Esophagus (tissue), 2 donors: Measurements from ENCODE around the gene PORCN. TPM values are rescaled to one million over a fixed set of nuclear protein-coding genes. Genes with fewer than 3 reads are reported as not detected.
"Not testable (repeated sequence)": the region's sequence is repeated elsewhere in the genome, so short reads cannot be mapped to it uniquely, and the experiment has no call there.

Experiments
- H3K27ac ChIP-seq, 2 donors: one replicate each; pipeline ENCODE4 v1.5.1; 2013; ENCODE audit warnings: low read depth in 2 of 2, mild to moderate bottlenecking in 2 of 2, inconsistent platforms in 1 of 2, low read length in 1 of 2, moderate library complexity in 1 of 2
- H3K27me3 ChIP-seq, 2 donors: one replicate each; pipeline ENCODE4 v1.6.1; 2013; ENCODE audit warnings: low read length in 2 of 2, control low read depth in 1 of 2, mild to moderate bottlenecking in 1 of 2; ENCODE audit not compliant: insufficient read depth in 2 of 2, control insufficient read depth in 1 of 2
- H3K36me3 ChIP-seq, 2 donors: one replicate each; pipeline ENCODE4 v1.6.1; 2013; ENCODE audit warnings: low read length in 1 of 2; ENCODE audit not compliant: control insufficient read depth in 2 of 2, insufficient read depth in 2 of 2
- H3K4me1 ChIP-seq, 2 donors: one replicate each; pipeline ENCODE4 v1.6.1; 2013; ENCODE audit warnings: low read length in 1 of 2; ENCODE audit not compliant: control insufficient read depth in 2 of 2, insufficient read depth in 2 of 2
- H3K4me3 ChIP-seq, 2 donors: one replicate each; pipeline ENCODE4 v1.5.1; 2013; ENCODE audit warnings: low read length in 2 of 2, mild to moderate bottlenecking in 2 of 2, low read depth in 1 of 2, moderate library complexity in 1 of 2
- H3K9me3 ChIP-seq, 2 donors: one replicate each; pipeline ENCODE4 v1.6.1; 2013; ENCODE audit warnings: mild to moderate bottlenecking in 2 of 2, low read depth in 1 of 2, low read length in 1 of 2, moderate library complexity in 1 of 2; ENCODE audit not compliant: control insufficient read depth in 2 of 2, insufficient read depth in 1 of 2
- WGBS, 2 donors: extraction: QIAGEN DNeasy Blood & Tissue Kit; methylation state at CpG; one replicate each; pipeline ENCODE4 v1.1.7; 2013; 5-methylcytosine and 5-hydroxymethylcytosine counted together
- polyA plus RNA-seq, 2 donors: library from polyadenylated mRNA; stranded (reverse); fragments of 200-250 nt; gene quantifications; one replicate each; pipeline ENCODE4 v1.2.3, GENCODE V29; 2013
- donor health status: healthy with polysubstance abuse.
- donor health status: Bipolar disorder and iron deficiency.

PORCN gene
- polyA plus RNA-seq, 2 donors = 15.6 to 16.8 TPM

DNA sequence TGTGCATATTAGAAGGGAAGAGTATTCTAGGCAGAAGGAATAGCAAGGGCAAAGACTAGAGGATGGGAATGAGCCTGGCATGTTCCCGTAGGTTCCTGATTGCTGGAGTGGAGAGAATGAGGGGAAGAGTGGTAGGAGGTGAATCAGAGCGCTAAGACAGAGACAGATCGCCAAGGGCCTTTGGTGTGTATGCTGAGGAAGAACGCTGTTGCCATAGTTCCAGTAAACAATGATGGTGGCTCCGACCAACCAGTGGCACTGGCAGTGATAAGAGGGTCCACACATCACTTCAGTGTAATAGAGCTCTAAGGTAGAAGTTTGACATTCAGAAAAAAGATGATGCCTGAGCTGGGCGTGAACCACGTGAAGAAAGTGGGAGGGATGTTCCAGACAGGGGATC is 31.7 kb downstream of the PORCN start:
- H3K27ac ChIP-seq = peak overlapping the region in 1 of 2 donors; percentile 87
- peak overlapping the region in 1 of 2 donors; percentile 41 for H3K4me3 ChIP-seq
- 71 to 80% methylated on average over 7 of the region's 7 CpGs for WGBS, 2 donors

DNA sequence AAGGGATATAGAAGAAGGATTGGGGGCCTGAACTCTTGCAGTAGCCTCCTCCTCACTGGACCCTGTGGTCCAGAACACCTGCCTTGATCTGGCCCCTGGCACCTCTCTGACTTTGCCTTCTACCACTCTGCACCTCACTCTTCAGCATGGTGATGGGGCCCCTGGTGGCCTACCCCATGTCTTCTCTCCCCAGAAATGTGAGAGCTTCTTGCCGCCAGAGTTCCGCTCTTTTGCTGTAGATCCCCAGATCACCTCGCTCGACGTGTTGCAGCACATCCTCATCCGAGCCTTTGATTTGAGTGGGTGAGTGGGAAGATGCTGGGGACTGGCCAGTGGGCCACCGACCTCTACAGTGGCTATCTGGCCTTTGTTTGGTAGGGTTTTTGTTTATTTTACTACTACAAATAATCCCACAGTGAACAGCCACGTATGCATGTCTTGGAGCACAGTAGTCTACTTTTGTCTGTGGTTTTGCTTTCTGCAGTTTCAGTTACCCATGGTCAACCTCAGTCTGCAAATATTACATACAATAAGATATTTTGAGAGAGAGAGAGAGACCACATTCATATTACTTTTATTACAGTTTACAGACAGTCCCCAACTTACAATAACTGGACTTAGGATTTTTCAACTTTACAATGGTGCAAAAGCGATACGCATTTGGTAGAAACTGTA is 32.5 kb downstream of the PORCN start:
- Histone ChIP-seq H3K4me3 (no peak overlapping the region), H3K27ac (no peak overlapping the region)
- 77 to 78% methylated on average over 10 of the region's 10 CpGs for WGBS, 2 donors

More for the DNA sequence above, 31.7 kb downstream of the PORCN start:
- no peaks in the 10 kb centered on the region for H3K9me3 ChIP-seq
- peaks cover 0 to 5% of the 10 kb centered on the region in 2 donors for H3K4me1 ChIP-seq
- H3K36me3 ChIP-seq = peaks cover 0 to 5% of the 10 kb centered on the region in 2 donors
- no peaks in the 10 kb centered on the region for H3K27me3 ChIP-seq

DNA sequence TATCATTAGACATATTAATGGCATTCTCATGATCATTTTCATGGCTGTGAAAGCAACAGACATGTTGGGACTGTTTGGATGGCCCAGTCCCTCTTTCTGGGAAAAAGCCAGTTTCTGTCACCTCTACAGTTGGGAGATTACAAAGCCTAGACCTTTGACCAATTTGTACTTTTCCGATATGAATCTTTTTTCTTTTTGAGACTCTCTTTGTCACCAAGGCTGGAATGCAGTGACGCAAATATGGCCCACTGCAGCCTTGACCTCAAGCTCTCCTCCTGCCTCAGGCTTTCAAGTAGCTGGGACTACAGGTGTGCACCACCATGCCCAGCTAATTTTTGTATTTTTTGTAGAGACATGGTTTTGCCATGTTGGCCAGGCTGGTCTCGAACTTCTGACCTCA is 40.1 kb downstream of the PORCN start:
- no peaks in the 10 kb centered on the region for H3K27me3 ChIP-seq
- H3K36me3 ChIP-seq = peaks cover 0 to 5% of the 10 kb centered on the region in 2 donors

More for the DNA sequence above, 32.5 kb downstream of the PORCN start:
- Histone ChIP-seq H3K36me3 (peaks cover 0 to 5% of the 10 kb centered on the region in 2 donors), H3K4me1 (peaks cover 0 to 5% of the 10 kb centered on the region in 2 donors), H3K27me3 (no peaks in the 10 kb centered on the region), H3K9me3 (no peaks in the 10 kb centered on the region)

DNA sequence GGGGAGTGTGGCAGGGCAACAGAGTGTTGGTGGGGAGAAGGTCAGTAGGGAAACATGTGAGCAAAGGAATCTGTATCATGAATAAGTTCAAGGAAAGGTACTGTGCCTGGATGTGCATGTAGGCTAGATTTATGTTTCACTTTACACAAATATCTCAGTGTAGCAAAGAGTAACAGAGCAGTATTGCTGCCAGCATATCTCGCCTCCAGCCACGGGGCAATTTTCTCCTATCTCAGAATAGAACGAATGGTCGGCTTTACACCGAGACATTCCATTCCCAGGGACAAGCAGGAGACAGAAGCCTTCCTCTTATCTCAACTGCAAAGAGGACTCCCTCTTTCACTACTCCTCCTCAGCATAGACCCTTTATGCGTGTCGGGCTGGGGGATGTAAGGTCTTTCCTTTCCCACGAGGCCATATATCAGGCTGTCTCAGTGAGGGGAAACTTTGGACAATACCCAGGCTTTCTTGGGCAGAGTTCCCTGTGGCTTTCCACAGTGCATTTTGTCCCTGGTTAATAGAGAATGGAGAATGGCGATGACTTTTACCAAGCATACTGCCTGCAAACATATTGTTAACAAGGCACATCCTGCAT is 47.0 kb downstream of the PORCN start:
- not testable (repeated sequence) for H3K27ac ChIP-seq, H3K27me3 ChIP-seq, H3K9me3 ChIP-seq, H3K4me1 ChIP-seq, H3K4me3 ChIP-seq
- H3K36me3 ChIP-seq = peaks cover 0 to 19% of the 10 kb centered on the region in 2 donors
- 84 to 86% methylated on average over 9 of the region's 9 CpGs for WGBS, 2 donors

More for the DNA sequence above, 40.1 kb downstream of the PORCN start:
- WGBS, 2 donors = 96% methylated on average over 3 of the region's 3 CpGs
- Histone ChIP-seq H3K27ac (no peak overlapping the region), H3K4me3 (no peak overlapping the region), H3K9me3 (no peaks in the 10 kb centered on the region), H3K4me1 (no peaks in the 10 kb centered on the region)

DNA sequence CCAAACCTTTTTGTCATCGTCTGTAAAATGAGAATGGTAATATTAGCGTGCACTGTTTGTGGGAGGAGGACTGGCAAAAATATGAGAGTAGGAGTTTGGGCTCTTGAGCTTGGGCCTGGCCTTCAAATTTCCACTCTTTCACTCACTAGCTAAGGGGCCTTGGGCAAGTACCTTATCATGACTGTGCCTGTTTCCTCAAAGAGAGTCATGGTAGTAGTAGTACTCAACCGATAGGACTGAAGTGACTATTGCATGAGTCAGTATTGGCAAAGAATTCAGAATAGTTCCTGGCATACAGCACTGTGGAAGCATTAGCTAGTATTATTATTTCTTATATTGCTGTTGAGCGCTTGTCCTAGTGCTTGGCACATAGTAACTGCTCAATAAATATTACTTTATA is 49.5 kb downstream of the PORCN start:
- Histone ChIP-seq H3K4me3 (no peak overlapping the region), H3K27ac (no peak overlapping the region), H3K4me1 (no peaks in the 10 kb centered on the region), H3K27me3 (no peaks in the 10 kb centered on the region), H3K9me3 (no peaks in the 10 kb centered on the region), H3K36me3 (peaks cover 0 to 23% of the 10 kb centered on the region in 2 donors)
- WGBS, 2 donors = 48 to 67% methylated on average over 4 of the region's 4 CpGs

DNA sequence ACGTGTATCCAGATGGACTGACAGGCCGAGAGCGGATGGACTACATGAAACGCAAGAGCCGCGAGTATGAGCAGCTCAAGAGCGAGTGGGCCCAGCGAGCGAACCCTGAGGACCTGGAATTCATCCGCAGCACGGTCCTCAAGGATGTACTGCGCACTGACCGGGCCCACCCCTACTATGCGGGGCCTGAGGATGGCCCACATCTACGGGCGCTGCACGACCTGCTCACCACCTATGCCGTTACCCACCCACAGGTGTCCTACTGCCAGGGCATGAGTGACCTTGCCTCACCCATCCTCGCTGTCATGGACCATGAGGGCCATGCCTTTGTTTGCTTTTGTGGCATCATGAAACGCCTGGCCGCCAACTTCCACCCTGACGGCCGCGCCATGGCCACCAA is 50.8 kb downstream of the PORCN start:
- no peaks in the 10 kb centered on the region for H3K27me3 ChIP-seq
- 94 to 95% methylated on average over 24 of the region's 24 CpGs for WGBS, 2 donors
- H3K27ac ChIP-seq = no peak overlapping the region
- H3K4me1 ChIP-seq = no peaks in the 10 kb centered on the region
- H3K4me3 ChIP-seq = no peak overlapping the region
- H3K36me3 ChIP-seq = peaks cover 0 to 23% of the 10 kb centered on the region in 2 donors
- H3K9me3 ChIP-seq = peaks cover 0 to 4% of the 10 kb centered on the region in 2 donors

DNA sequence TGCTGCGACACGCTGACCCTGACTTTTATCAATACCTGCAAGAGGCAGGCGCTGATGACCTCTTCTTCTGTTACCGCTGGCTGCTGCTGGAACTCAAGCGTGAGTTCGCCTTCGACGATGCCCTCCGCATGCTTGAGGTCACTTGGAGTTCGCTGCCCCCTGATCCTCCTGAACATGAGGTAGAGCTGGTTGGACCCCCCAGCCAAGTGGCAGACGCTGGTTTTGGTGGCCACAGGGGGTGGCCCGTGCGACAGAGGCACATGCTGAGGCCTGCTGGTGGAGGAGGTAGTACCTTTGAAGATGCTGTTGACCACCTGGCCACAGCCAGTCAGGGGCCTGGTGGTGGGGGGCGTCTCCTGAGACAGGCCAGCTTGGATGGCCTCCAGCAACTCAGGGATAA is 51.3 kb downstream of the PORCN start:
- WGBS, 2 donors = 91 to 96% methylated on average over 14 of the region's 14 CpGs
- H3K27ac ChIP-seq = no peak overlapping the region
- H3K27me3 ChIP-seq = no peaks in the 10 kb centered on the region
- H3K4me3 ChIP-seq = no peak overlapping the region
- no peaks in the 10 kb centered on the region for H3K4me1 ChIP-seq
- peaks cover 0 to 23% of the 10 kb centered on the region in 2 donors for H3K36me3 ChIP-seq
- H3K9me3 ChIP-seq = peaks cover 0 to 4% of the 10 kb centered on the region in 2 donors

DNA sequence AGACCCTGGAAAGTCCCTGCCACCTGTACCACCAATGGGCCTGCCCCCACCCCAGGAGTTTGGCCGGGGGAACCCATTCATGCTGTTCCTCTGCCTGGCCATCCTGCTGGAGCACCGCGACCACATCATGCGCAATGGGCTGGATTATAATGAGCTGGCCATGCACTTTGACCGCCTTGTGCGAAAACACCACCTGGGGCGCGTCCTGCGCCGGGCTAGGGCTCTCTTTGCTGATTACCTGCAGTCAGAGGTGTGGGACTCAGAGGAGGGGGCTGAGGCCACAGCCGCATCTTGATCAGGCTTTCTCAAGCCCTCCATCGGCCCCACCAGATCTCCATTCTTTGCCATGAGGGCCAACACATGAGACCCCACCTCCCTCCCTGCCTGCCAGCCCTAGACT is 51.9 kb downstream of the PORCN start:
- Histone ChIP-seq H3K36me3 (peaks cover 0 to 23% of the 10 kb centered on the region in 2 donors), H3K9me3 (peaks cover 0 to 4% of the 10 kb centered on the region in 2 donors), H3K4me3 (no peak overlapping the region), H3K27ac (no peak overlapping the region), H3K4me1 (no peaks in the 10 kb centered on the region), H3K27me3 (no peaks in the 10 kb centered on the region)
- WGBS, 2 donors = 92 to 94% methylated on average over 12 of the region's 12 CpGs

DNA sequence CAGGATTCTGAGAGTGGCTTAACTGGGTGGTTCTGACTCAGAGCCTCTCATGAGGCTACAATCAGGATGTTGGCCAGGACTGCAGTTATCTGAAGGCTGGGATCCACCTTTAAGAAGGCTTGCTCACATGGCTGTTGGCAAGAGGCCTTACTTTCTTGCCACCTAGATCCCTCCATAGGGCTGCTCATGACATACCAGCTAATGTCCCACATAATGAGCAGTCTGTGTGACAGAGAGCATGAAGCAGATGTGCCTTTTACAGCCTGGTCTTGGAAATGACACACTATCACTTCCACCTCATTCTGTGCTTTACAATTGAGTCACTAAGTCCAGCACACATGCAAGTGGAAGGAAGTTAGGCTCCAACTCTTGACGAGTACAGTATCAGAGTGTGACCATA is 61.2 kb downstream of the PORCN start:
- H3K4me1 ChIP-seq = no peaks in the 10 kb centered on the region
- no peak overlapping the region for H3K4me3 ChIP-seq
- no peaks in the 10 kb centered on the region for H3K27me3 ChIP-seq
- 67 to 68% methylated on average over 1 of the region's 1 CpG for WGBS, 2 donors
- H3K27ac ChIP-seq = no peak overlapping the region
- H3K36me3 ChIP-seq = no peaks in the 10 kb centered on the region
- H3K9me3 ChIP-seq = peaks cover 0 to 6% of the 10 kb centered on the region in 2 donors
